Measurements from ENCODE around the gene AREL1. TPM values are rescaled to one million over a fixed set of nuclear protein-coding genes. Genes with fewer than 3 reads are reported as not detected.

Gene AREL1
- total RNA-seq, 2 donors from 2014 or later = 57.3 to 62.4 TPM

GRCh38 chr14:74630881-74631690 lies 81.8 kb downstream of the AREL1 start:
- H3K27me3 Mint-ChIP-seq = peaks cover 0 to 7% of the 10 kb centered on the region in 2 donors
- peak overlapping the region in 1 of 2 donors; percentile 42 for H3K27ac Mint-ChIP-seq

GRCh38 chr14:74628418-74628817 lies 84.5 kb downstream of the AREL1 start:
- H3K4me3 Mint-ChIP-seq = no peak overlapping the region
- peaks cover 14 to 28% of the 10 kb centered on the region in 2 donors for H3K4me1 Mint-ChIP-seq (ENCODE audit: low read depth in 2 of 2)
- peaks cover 9 to 10% of the 10 kb centered on the region in 2 donors for H3K27me3 Mint-ChIP-seq
- no peak for DNase-seq (ENCODE audit: low spot score)
- H3K27ac Mint-ChIP-seq = no peak overlapping the region
- no peak for ATAC-seq
- H3K36me3 Mint-ChIP-seq = peaks cover 5% of the 10 kb centered on the region
- H3K9me3 Mint-ChIP-seq = no peaks in the 10 kb centered on the region

More at GRCh38 chr14:74630881-74631690, 81.8 kb downstream of the AREL1 start:
- peaks cover 5 to 19% of the 10 kb centered on the region in 2 donors for H3K4me1 Mint-ChIP-seq (ENCODE audit: low read depth in 2 of 2)
- no peaks in the 10 kb centered on the region for H3K9me3 Mint-ChIP-seq
- no peak overlapping the region for H3K4me3 Mint-ChIP-seq
- no peaks in the 10 kb centered on the region for H3K36me3 Mint-ChIP-seq
- DNase-seq (ENCODE audit: low spot score) (peak; percentile 20), ATAC-seq (peak in 1 of 2 donors; percentile 11)

- H3K9me3 Mint-ChIP-seq = no peaks in the 10 kb centered on the region
- peaks cover 9 to 10% of the 10 kb centered on the region in 2 donors for H3K27me3 Mint-ChIP-seq
- no peak overlapping the region for H3K4me3 Mint-ChIP-seq
- peaks cover 16 to 32% of the 10 kb centered on the region in 2 donors for H3K4me1 Mint-ChIP-seq (ENCODE audit: low read depth in 2 of 2)
- H3K27ac Mint-ChIP-seq = peak overlapping the region in 1 of 2 donors; percentile 59
- ATAC-seq = no peak
- no peak for DNase-seq (ENCODE audit: low spot score)
- H3K36me3 Mint-ChIP-seq = peaks cover 5% of the 10 kb centered on the region
Observed at GRCh38 chr14:74627076-74627475, 85.8 kb downstream of the AREL1 start.

GRCh38 chr14:74622257-74622656 lies 90.6 kb downstream of the AREL1 start:
- Mint-ChIP-seq H3K27ac (no peak overlapping the region), H3K9me3 (no peaks in the 10 kb centered on the region), H3K36me3 (peaks cover 5% of the 10 kb centered on the region), H3K27me3 (peaks cover 8 to 15% of the 10 kb centered on the region in 2 donors), H3K4me3 (no peak overlapping the region), H3K4me1 (ENCODE audit: low read depth in 2 of 2) (peaks cover 58 to 66% of the 10 kb centered on the region in 2 donors)
- DNase-seq (ENCODE audit: low spot score) (no peak), ATAC-seq (no peak)

- Mint-ChIP-seq H3K36me3 (peaks cover 5% of the 10 kb centered on the region), H3K27ac (peak overlapping the region in 1 of 2 donors; percentile 87), H3K4me3 (no peak overlapping the region), H3K27me3 (peaks cover 8 to 15% of the 10 kb centered on the region in 2 donors), H3K9me3 (no peaks in the 10 kb centered on the region), H3K4me1 (ENCODE audit: low read depth in 2 of 2) (peaks cover 63 to 64% of the 10 kb centered on the region in 2 donors)
- DNase-seq (ENCODE audit: low spot score) (no peak), ATAC-seq (no peak)
Observed at GRCh38 chr14:74621556-74621955, 91.3 kb downstream of the AREL1 start.

DNA sequence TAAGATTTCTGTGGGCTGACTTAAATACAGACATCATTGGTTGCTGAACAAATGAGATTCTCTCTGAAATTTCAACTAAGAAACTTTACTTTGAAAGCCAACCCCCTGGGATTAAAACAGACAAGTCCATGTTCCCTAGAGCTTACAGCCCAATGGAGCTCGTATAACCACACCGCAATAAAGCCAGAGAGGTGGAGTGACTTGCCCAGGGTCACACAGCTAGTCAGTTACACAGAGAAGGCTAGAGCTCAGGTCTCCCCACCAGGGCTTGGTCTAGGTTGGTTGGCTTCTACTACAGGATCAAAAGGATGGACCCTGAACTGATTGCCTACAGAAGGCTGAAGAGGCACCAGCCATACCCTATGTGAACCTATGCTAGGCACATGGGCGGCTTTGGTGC lies 92.0 kb downstream of the AREL1 start:
- Mint-ChIP-seq H3K4me1 (ENCODE audit: low read depth in 2 of 2) (peaks cover 69 to 70% of the 10 kb centered on the region in 2 donors), H3K27me3 (peaks cover 12 to 19% of the 10 kb centered on the region in 2 donors), H3K9me3 (no peaks in the 10 kb centered on the region), H3K36me3 (peaks cover 5% of the 10 kb centered on the region), H3K4me3 (peak overlapping the region; percentile 79), H3K27ac (peak overlapping the region; percentile 77 to 87)
- no peak for DNase-seq (ENCODE audit: low spot score)
- ATAC-seq = no peak

DNA sequence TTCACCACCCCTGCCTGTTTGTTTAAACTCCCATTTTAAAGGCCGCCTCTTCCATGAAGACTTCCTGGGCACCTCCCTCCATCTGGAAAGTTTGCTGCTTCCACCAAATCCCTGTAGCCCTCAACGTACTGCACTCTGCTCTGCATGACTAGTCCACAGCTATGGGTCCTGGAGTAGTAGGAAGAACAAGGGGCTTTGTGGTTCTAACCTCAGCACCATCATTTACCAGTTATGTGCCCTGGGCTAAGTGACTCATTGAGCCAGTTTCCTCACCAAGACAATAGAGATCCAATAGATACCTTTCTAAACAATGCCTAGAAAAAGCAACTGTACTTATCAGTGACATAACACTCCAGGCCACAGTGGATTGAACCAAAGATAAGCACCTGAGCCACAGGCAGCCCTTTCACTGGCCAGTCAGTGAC lies 92.4 kb downstream of the AREL1 start:
- peak overlapping the region; percentile 79 for H3K4me3 Mint-ChIP-seq

DNA sequence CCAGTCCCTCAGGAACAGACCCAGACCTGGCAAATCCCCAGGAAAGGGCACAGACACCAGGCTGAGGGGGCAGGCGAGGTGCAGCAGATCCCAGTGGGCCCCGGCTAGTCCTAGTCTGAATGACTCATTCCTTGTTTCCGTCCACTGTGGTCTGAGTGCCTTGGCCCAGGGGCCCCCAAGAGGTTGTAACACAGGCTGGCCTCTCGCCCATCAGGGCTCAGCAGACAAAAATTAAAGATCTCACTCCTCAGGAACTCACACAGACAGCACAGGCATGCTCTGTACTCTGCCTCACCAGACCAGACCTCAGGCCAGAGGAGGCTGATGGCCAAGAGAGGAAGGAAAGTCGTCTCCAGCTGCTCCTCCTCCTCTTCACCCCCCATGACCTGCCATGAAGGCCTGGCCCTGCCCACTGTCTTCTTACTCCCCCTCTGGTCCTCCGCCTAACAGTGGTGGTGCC lies 93.2 kb downstream of the AREL1 start:
- Mint-ChIP-seq H3K4me1 (ENCODE audit: low read depth in 2 of 2) (peaks cover 80 to 81% of the 10 kb centered on the region in 2 donors), H3K27ac (peak overlapping the region; percentile 77 to 87), H3K27me3 (peaks cover 18 to 24% of the 10 kb centered on the region in 2 donors), H3K9me3 (no peaks in the 10 kb centered on the region), H3K36me3 (peaks cover 5% of the 10 kb centered on the region), H3K4me3 (peak overlapping the region; percentile 79)
- DNase-seq (ENCODE audit: low spot score) (no peak), ATAC-seq (no peak)

More for the DNA sequence above, 92.4 kb downstream of the AREL1 start:
- Mint-ChIP-seq H3K4me1 (ENCODE audit: low read depth in 2 of 2) (peaks cover 73 to 74% of the 10 kb centered on the region in 2 donors), H3K27ac (peak overlapping the region; percentile 77 to 87), H3K27me3 (peaks cover 16 to 23% of the 10 kb centered on the region in 2 donors), H3K9me3 (no peaks in the 10 kb centered on the region), H3K36me3 (peaks cover 5% of the 10 kb centered on the region)
- peak; percentile 30 to 75 for ATAC-seq
- peak; percentile 70 for DNase-seq (ENCODE audit: low spot score)

DNA sequence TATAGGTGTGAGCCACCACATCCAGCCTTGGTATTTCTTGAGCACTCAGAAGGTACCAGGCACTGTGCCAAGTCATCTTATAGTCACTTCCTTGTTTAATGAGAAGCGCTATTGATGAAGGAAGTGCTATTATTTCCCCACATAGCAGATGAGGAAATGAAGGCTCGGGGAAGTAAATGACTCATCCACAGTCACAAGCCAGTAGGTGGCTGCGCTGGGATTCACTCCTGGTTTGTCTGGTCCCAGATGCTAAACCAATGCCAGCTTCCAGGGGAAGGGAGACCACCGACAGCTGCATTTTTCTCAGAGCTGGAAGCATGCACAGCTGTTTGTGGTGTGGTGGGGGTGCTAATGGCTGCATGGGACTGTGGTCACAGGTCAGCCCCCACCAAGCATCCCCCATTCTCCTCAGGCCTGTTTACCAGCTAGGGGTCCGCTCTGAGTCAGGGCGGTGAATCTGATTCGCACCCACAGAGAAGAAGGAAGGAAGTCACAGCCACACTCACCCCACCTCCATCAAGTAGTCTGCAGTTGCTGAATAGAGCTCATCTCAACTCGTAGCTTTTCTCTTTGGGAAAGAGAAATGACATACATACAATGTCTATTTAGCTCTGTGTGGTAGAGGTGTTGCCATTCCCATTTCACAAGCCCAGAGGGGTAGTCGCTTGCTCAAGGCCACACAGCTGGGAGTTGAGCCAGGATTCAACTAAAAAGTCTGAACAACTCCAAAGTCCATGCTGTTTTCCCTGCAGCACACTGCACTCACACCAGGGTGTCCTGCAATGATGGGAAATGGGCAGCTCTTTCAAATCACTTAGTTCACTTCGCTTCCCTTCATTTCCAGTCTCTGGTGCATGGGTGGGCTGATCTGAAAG lies 94.6 kb downstream of the AREL1 start:
- ATAC-seq (peak; percentile 93), DNase-seq (ENCODE audit: low spot score) (peak; percentile 91)
- Mint-ChIP-seq H3K4me1 (ENCODE audit: low read depth in 2 of 2) (peaks cover 81 to 85% of the 10 kb centered on the region in 2 donors), H3K4me3 (peak overlapping the region; percentile 79), H3K9me3 (no peaks in the 10 kb centered on the region), H3K27ac (peak overlapping the region; percentile 87 to 98), H3K27me3 (peaks cover 16 to 24% of the 10 kb centered on the region in 2 donors), H3K36me3 (no peaks in the 10 kb centered on the region)

DNA sequence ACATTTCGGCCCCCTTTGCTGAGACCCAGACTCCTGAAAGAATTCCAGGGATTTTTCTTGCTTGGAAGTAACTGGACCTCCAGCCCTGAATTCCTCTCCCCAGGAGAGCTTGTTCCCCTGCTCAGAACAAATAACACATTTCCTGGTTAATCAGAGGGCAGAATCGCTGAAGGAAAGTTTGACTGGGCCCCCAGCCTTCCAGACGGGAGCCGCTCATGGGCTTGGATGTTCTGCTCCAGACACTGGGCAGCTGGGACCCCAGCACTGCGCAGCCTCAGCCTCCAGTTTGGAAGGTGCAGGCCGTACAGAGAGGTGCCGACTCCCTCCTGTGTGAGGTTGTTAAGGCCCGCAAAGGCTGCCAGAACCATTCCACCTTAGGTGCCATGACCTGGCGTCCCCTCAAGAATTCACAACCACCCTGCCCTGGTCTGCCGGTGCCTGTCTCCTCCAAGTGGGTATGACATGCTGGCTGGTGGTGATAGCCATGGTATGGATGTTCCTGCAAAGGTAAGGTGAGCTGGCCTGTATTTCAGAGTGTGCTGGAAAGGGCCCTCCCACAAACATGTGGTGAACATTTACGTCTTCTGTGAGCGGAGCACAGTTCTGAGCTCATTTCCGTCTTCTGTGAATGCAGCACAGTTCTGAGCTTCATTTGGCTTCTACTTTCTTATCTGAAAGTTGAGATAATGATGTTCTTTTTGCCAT lies 95.7 kb downstream of the AREL1 start:
- peak overlapping the region; percentile 87 to 98 for H3K27ac Mint-ChIP-seq
- no peak for DNase-seq (ENCODE audit: low spot score)
- H3K9me3 Mint-ChIP-seq = no peaks in the 10 kb centered on the region
- peaks cover 78 to 83% of the 10 kb centered on the region in 2 donors for H3K4me1 Mint-ChIP-seq (ENCODE audit: low read depth in 2 of 2)
- no peaks in the 10 kb centered on the region for H3K36me3 Mint-ChIP-seq
- peak overlapping the region; percentile 79 for H3K4me3 Mint-ChIP-seq
- H3K27me3 Mint-ChIP-seq = peaks cover 16 to 24% of the 10 kb centered on the region in 2 donors
- no peak for ATAC-seq

DNA sequence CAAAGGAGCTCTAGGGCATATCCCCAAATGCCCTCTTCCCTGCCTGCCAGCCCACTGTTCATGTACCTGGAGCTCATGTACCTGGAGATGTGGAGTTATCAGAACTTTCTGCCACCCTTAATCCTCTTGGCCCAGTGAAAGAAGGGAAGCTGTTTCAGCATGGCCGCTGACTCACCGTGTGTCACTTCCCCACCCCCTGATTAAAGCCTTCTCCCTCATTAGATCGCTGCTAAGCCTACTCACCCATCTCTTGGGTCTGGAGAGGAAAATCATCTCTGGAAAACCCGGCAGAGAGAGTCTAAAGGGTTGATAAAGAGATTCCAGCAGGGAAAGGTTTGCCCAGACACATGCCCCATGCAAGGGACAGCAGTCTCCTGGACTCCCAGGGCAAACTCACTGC lies 96.4 kb downstream of the AREL1 start:
- H3K36me3 Mint-ChIP-seq = no peaks in the 10 kb centered on the region
- peak overlapping the region; percentile 21 for H3K4me3 Mint-ChIP-seq
- DNase-seq (ENCODE audit: low spot score) (no peak), ATAC-seq (no peak)
- peaks cover 16 to 24% of the 10 kb centered on the region in 2 donors for H3K27me3 Mint-ChIP-seq
- peaks cover 72 to 78% of the 10 kb centered on the region in 2 donors for H3K4me1 Mint-ChIP-seq (ENCODE audit: low read depth in 2 of 2)
- peak overlapping the region; percentile 2 to 88 for H3K27ac Mint-ChIP-seq
- no peaks in the 10 kb centered on the region for H3K9me3 Mint-ChIP-seq

GRCh38 chr14:74615735-74616134 lies 97.1 kb downstream of the AREL1 start:
- Mint-ChIP-seq H3K4me3 (peak overlapping the region; percentile 21), H3K27ac (peak overlapping the region; percentile 2 to 88), H3K36me3 (no peaks in the 10 kb centered on the region), H3K27me3 (peaks cover 16 to 18% of the 10 kb centered on the region in 2 donors), H3K9me3 (no peaks in the 10 kb centered on the region), H3K4me1 (ENCODE audit: low read depth in 2 of 2) (peaks cover 64 to 70% of the 10 kb centered on the region in 2 donors)
- no peak for DNase-seq (ENCODE audit: low spot score)
- ATAC-seq = no peak

All from natural killer cell treated with Interleukin-12 subunit alpha and Interleukin-12 subunit beta and Interleukin-15 and Interleukin-18, amount 100 ng/mL, for 72 hours (primary cell).